GM19023 (cell line): ENCODE data around the gene KCTD16.

Source experiments
- ATAC-seq: cut with Tn5 transposase; IDR thresholded peaks from one replicate; pipeline ENCODE4 v1.9.1; 2021; ENCODE audit warnings: mild to moderate bottlenecking, moderate library complexity; ENCODE audit not compliant: unreplicated experiment

The KCTD16 gene

DNA sequence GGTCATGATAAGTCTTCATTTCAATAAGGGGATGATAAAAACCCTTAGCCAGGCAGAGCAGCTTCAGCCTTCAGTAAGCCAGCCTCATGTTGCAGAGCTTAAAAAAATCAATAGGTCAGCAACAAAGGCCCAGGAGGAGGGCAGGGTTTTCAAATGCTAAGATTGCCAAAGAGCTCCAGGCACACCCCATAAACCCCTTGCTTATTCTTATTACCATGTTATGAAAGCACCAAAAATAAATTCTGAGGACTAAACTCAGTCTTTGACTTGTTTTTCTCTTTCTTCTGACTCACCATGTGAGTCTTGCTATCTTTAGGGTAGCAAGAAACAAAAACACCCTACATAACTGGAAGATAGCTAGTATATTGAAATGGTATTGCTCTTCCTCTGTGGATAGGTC lies 317.1 kb downstream of the KCTD16 start:
- ATAC-seq, result no peak

DNA sequence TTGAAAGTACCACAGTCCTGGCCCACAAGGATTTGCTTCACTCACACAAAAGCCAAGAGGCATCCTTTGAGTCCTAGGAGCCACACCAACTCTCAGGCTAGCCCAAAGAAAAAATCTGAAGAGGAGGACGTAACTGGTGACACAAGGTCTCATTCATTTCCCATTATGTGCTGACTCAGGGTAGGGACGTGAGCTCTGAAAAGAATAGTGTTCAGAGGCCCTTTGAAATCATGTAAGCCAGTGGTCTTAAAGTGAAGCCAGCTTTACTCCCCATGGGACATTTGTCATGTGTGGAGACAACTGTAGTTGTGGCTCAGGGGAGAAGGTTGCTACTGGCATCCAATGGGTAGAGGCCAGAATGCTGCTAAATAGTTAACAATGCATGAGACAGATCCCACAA lies 332.4 kb downstream of the KCTD16 start:
- ATAC-seq, result no peak

DNA sequence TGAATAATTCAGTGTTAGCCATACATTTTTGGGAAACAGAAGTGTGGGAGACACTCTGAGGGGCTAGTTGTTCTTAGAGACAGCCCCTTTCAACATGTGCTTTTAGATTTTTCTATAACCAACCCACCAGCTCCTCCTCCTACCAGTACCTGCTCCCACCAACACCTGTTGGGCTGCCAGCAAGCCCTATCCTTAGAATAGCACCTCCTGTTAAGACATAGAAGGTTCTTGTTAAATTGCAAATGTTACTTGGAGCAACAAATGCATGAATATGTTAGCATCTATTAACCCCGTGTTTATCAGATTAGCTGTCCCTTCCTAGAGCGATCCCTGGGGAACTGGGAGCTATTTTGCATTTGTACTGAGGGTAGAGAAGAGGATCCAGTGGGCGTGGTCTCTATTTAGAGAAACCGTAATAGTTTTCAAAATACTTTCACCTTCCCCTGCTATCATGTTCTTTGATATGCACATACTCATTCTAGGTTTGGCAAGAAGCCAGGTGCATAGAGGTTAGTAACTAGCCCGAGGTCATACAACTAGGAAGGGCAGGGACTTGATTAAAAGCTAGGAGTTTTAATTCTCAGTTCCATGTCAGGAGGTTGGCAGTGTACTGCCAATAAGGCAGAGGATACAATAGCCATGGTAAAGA lies 334.4 kb downstream of the KCTD16 start:
- ATAC-seq, result no peak

DNA sequence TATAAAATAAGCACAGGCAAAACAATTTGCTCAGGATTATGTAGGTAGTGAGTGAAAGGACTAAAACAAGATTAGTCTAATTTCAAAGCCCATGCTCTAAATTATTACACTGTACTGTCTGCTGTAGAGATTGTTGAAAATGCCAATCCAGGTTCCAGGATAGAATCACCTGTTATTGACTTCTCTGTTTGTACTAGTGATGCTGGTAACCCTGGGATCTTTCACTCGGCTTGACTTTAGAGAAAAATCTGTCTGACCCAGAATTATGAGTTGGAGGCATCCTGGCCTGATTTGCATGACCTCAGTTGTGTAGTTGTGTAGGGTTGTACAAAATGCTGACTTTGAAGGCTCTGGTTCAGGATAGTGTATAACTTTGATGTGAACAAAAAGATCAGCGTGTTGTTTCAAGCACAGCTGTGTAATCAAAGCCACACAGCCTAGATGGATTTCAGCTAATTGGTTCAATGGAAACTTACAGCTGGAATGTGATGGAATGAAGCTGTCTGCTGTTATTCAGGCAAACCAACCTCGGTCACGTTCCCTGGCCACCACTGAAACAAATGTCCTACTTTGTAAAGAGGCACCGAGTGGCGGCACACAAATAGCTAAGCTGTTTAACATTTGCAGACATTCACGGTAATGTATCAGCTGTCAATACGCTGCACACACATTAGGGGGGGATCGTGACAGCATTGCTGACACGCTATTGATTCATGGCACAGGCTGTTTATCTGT lies 340.3 kb downstream of the KCTD16 start:
- no peak for ATAC-seq

DNA sequence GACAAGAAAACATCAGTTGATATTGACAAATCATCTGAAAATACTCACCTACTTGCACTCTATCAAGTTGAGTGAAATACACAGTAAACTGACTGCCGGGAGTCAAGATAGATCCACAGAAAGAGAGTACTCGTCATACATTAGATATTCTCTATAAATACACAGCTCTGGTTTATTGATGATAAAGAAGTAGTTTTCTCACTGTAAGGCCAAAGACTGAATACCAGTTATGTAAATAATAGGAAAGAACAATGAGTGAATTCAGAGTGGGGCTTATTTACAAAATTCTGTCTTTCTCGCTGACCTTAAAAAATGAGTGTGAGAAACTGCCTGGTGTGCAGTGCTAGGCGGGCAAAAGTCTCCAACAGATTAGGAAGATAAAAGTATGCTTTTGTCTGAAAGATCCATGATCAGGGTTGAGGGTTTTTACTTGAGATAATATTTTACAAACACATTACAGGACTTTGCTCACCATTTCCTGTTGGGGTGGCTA lies 341.0 kb downstream of the KCTD16 start:
- no peak for ATAC-seq

DNA sequence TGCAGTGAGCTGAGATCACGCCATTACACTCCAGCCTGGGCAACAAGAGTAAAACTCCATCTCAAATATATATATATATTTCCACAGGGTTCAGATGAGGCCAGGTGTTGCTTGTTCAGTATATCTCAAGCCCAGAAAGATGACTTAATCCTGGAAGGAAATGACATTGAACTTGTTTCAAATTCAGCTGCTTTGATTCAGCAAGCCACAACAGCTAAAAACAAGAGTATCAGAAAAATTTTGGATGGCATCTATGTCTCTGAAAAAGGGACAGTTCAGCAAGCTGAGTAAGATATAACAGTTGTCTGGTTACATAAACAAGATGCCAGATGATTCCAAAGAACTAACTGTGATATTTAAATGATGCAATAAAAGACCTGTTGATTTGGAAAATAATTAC lies 352.0 kb downstream of the KCTD16 start:
- ATAC-seq, result no peak

DNA sequence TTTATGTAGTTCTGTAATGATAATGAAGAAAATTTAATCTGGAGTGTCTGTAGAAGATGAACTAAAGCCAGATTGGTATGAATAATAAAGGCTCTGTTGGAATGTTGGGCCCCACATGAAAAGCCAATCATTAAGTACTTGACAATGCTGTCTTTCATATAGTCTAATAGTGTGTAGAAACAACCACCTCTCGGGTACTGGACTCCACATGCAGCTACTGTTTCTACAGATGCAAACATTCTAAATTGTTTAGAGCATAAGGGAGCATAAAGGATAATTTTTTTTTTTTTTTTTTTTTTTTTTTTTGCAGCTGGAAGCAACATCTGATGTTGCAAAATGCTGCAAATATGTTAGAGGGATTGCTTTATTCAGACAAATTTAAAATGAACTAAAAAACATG lies 354.3 kb downstream of the KCTD16 start:
- ATAC-seq, result no peak

DNA sequence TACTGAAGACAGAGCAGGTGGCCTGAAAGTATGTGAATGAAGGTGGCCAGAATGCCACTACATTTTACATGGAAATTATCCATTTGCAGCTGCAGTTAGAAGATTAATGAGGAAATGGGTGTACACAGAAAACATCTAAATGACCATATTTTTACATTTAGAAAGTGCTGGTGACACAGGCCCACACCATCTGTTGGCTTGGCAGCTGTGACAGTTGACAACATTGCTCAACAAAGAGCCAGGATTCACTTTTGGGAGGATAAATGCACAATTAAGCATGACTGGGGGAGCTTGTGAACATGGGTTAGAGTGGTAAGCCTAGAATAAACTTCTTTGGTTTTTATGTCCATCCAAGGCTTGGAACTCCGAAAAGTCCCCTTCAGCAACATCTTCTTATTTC lies 360.5 kb downstream of the KCTD16 start:
- ATAC-seq, result no peak
